CD14-positive monocyte (primary cell): Measurements from ENCODE around the gene PTPRR. TPM values are rescaled to one million over a fixed set of nuclear protein-coding genes. Genes with fewer than 3 reads are reported as not detected.

Experiments
- DNase-seq, 3 donors: peaks; one replicate each; pipeline ENCODE4 v3.0.0-alpha.2; 2011 to 2022
- H2AFZ ChIP-seq: 2 replicates; pipeline ENCODE4 v1.6.0; 2012; ENCODE audit warnings: mild to moderate bottlenecking, low read depth, low read length, inconsistent platforms; ENCODE audit not compliant: insufficient read depth, poor library complexity, severe bottlenecking
- H3K27ac ChIP-seq, 2 donors: 1 replicate in 1 of 2; 2 replicates in 1 of 2; pipeline ENCODE4 v1.5.1; 2012 to 2013; ENCODE audit warnings: low read length in 2 of 2, control low read depth in 1 of 2, inconsistent platforms in 1 of 2, low read depth in 1 of 2, mild to moderate bottlenecking in 1 of 2
- H3K27me3 ChIP-seq, 2 donors: one replicate each; pipeline versions ENCODE4 v1.6.0 to v1.6.1; 2011 to 2013; ENCODE audit warnings: low read length in 2 of 2; ENCODE audit not compliant: control insufficient read depth in 2 of 2, insufficient read depth in 2 of 2
- H3K36me3 ChIP-seq, 2 donors: replicated peaks in 1 of 2; 1 replicate in 1 of 2; 2 replicates in 1 of 2; pipeline versions ENCODE4 v1.5.1 to v1.6.1; 2012 to 2013; ENCODE audit warnings: low read length in 2 of 2, control low read depth in 1 of 2, inconsistent platforms in 1 of 2, mild to moderate bottlenecking in 1 of 2; ENCODE audit not compliant: insufficient read depth in 2 of 2, control insufficient read depth in 1 of 2
- H3K4me1 ChIP-seq, 2 donors: 1 replicate in 1 of 2; 2 replicates in 1 of 2; pipeline versions ENCODE4 v1.5.1 to v1.6.1; 2012 to 2013; ENCODE audit warnings: low read length in 2 of 2, control low read depth in 1 of 2, inconsistent platforms in 1 of 2, mild to moderate bottlenecking in 1 of 2, moderate library complexity in 1 of 2; ENCODE audit not compliant: insufficient read depth in 2 of 2, control insufficient read depth in 1 of 2
- H3K4me2 ChIP-seq: replicated peaks from 2 replicates; pipeline ENCODE3; 2012; ENCODE audit warnings: low read length, moderate library complexity, mild to moderate bottlenecking; ENCODE audit not compliant: poor library complexity, severe bottlenecking; ENCODE audit errors: extremely low read depth
- H3K4me3 ChIP-seq, 3 experiments: fragments of 200-600 bp in 1 of 3; sonication (generic) in 1 of 3; replicated peaks in 1 of 3; 1 replicate in 2 of 3; 2 replicates in 1 of 3; pipeline ENCODE4 v1.5.1; 2011 to 2013; ENCODE audit warnings: low read length in 3 of 3, mild to moderate bottlenecking in 3 of 3, control low read depth in 2 of 3, low read depth in 2 of 3, inconsistent platforms in 1 of 3, moderate library complexity in 1 of 3
- H3K79me2 ChIP-seq: 2 replicates; pipeline ENCODE4 v1.6.0; 2012; ENCODE audit warnings: mild to moderate bottlenecking, control low read depth, inconsistent platforms, low read length, moderate library complexity; ENCODE audit not compliant: insufficient read depth
- H3K9ac ChIP-seq: 2 replicates; pipeline ENCODE4 v1.6.0; 2017; ENCODE audit warnings: low read length, mild to moderate bottlenecking; ENCODE audit not compliant: insufficient read depth, poor library complexity, severe bottlenecking
- H3K9me3 ChIP-seq, 2 donors: replicated peaks in 1 of 2; 1 replicate in 1 of 2; 2 replicates in 1 of 2; pipeline versions ENCODE4 v1.5.1 to v1.6.1; 2012 to 2013; ENCODE audit warnings: low read length in 2 of 2, control low read depth in 1 of 2; ENCODE audit not compliant: control insufficient read depth in 1 of 2, insufficient read depth in 1 of 2
- H4K20me1 ChIP-seq: 2 replicates; pipeline ENCODE4 v1.6.0; 2012; ENCODE audit warnings: mild to moderate bottlenecking, low read length, control low read depth, moderate library complexity; ENCODE audit not compliant: insufficient read depth
- H3K27ac Mint-ChIP-seq, 7 donors: one replicate each; pipeline ENCODE4 v1.8.0; 2020; ENCODE audit warnings: mild to moderate bottlenecking in 7 of 7, mixed read lengths in 7 of 7, moderate library complexity in 6 of 7, inconsistent platforms in 2 of 7
- H3K27me3 Mint-ChIP-seq, 3 donors: one replicate each; pipeline ENCODE4 v1.8.0; 2021 to 2022; ENCODE audit warnings: low read depth in 3 of 3, mild to moderate bottlenecking in 3 of 3, mixed read lengths in 3 of 3, moderate library complexity in 3 of 3, inconsistent platforms in 1 of 3
- H3K36me3 Mint-ChIP-seq, 2 donors: one replicate each; pipeline ENCODE4 v1.8.0; 2020; ENCODE audit warnings: mixed read lengths in 2 of 2, inconsistent platforms in 1 of 2, mild to moderate bottlenecking in 1 of 2
- H3K4me1 Mint-ChIP-seq: one replicate; pipeline ENCODE4 v1.8.0; 2020; ENCODE audit warnings: mild to moderate bottlenecking, mixed read lengths
- H3K4me3 Mint-ChIP-seq, 2 donors: one replicate each; pipeline ENCODE4 v1.8.0; 2020; ENCODE audit warnings: mild to moderate bottlenecking in 2 of 2, mixed read lengths in 2 of 2, moderate library complexity in 1 of 2
- H3K9me3 Mint-ChIP-seq, 7 donors: one replicate each; pipeline ENCODE4 v1.8.0; 2020 to 2022; ENCODE audit warnings: mixed read lengths in 7 of 7, mild to moderate bottlenecking in 6 of 7, moderate library complexity in 6 of 7, inconsistent platforms in 2 of 7
- CTCF ChIP-seq: fragments of 200-600 bp; IDR thresholded peaks from one replicate; pipeline ENCODE4 v1.8.0; 2022; ENCODE audit warnings: antibody characterized with exemption, mild to moderate bottlenecking
- WGBS: methylation state at CpG from one replicate; pipeline ENCODE4 v1.1.5; 2013; ENCODE audit warnings: missing lambda C conversion rate; ENCODE audit not compliant: insufficient coverage; 5-methylcytosine and 5-hydroxymethylcytosine counted together
- intact Hi-C, 2 donors: fragments of 100-400 bp; cut with micrococcal nuclease; formaldehyde crosslinking; loops; one replicate each; pipeline versions ENCODE4 v1.15.0 to v1.15.1; 2023
- polyA plus RNA-seq, 3 donors: library from polyadenylated mRNA; depleted of rRNA in 1 of 3; unstranded in 2 of 3; stranded (reverse) in 1 of 3; fragments of 300-500 nt in 2 of 3; fragments of >200 nt in 1 of 3; fragmentation: Illumina TruSeq in 2 of 3; gene quantifications; 1 replicate in 2 of 3; 2 replicates in 1 of 3; pipeline ENCODE4 v1.2.3, GENCODE V29; 2012 to 2021

Gene PTPRR
- polyA plus RNA-seq, 3 donors: not detected

DNA sequence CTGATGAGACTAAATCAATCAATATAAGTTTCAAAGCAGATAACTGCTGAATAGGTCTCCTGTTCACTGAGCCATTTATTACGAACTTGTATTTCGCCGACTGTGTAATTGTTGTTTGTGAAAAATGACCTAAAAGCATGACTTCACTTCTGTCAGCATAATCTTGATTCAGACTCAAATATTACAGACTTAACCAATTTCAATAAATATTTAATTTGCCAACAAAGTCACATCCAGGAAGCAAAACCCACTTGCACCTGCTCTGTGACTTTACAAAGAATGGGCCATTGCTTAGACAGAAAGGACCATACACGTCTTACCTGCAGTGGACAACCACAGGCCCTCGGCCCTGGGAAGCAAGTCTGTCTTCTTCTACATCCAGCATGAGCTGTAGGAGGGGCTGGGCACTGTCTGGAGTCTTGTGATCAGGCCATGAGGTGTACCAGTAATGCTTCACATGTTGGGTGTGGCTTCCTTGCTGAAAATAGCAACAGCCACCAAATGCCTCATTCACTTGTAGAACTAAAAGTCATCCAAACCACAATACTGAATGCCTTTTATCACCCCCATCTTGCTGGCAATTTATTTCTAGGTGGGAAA, 259.8 kb downstream of the PTPRR start:
- Mint-ChIP-seq H3K9me3 (peaks cover 0 to 3% (median 0%) of the 10 kb centered on the region in 7 donors), H3K36me3 (no peaks in the 10 kb centered on the region), H3K27ac (no peak overlapping the region), H3K27me3 (no peaks in the 10 kb centered on the region), H3K4me1 (no peaks in the 10 kb centered on the region), H3K4me3 (no peak overlapping the region)
- H3K36me3 ChIP-seq: no peaks in the 10 kb centered on the region
- no peak overlapping the region for H2AFZ ChIP-seq
- no peaks in the 10 kb centered on the region for H4K20me1 ChIP-seq
- intact Hi-C loops: no loop called here
- H3K27ac ChIP-seq: no peak overlapping the region
- no peak overlapping the region for H3K4me3 ChIP-seq
- 100% methylated on average over 1 of the region's 5 CpGs for WGBS
- DNase-seq: no peak
- no peak for TF ChIP-seq CTCF
- H3K9me3 ChIP-seq: no peaks in the 10 kb centered on the region
- no peaks in the 10 kb centered on the region for H3K27me3 ChIP-seq
- H3K9ac ChIP-seq: no peak overlapping the region
- no peaks in the 10 kb centered on the region for H3K4me1 ChIP-seq
- no peak overlapping the region for H3K4me2 ChIP-seq
- no peaks in the 10 kb centered on the region for H3K79me2 ChIP-seq

GRCh38 chr12:70660002-70660604, 260.4 kb downstream of the PTPRR start:
- no peak for TF ChIP-seq CTCF
- no peak for DNase-seq
- Histone ChIP-seq H4K20me1 (no peaks in the 10 kb centered on the region), H3K4me1 (no peaks in the 10 kb centered on the region), H3K79me2 (no peaks in the 10 kb centered on the region), H3K27ac (no peak overlapping the region), H3K4me3 (no peak overlapping the region), H2AFZ (no peak overlapping the region), H3K36me3 (no peaks in the 10 kb centered on the region), H3K4me2 (no peak overlapping the region), H3K9me3 (no peaks in the 10 kb centered on the region), H3K27me3 (no peaks in the 10 kb centered on the region), H3K9ac (no peak overlapping the region)
- Mint-ChIP-seq H3K27me3 (no peaks in the 10 kb centered on the region), H3K4me3 (no peak overlapping the region), H3K9me3 (peaks cover 0 to 3% (median 0%) of the 10 kb centered on the region in 7 donors), H3K4me1 (no peaks in the 10 kb centered on the region), H3K27ac (no peak overlapping the region), H3K36me3 (no peaks in the 10 kb centered on the region)
- intact Hi-C loops: no loop called here
- no CpG with 5 or more reads among the region's 5 CpGs for WGBS
